ENCODE data around the gene EIF2B1.

GRCh38 chr12:123617144-123617543 is 16.3 kb downstream of the EIF2B1 start:
- TF ChIP-seq CTCF (IDR thresholded peaks at IDR 0.05) (no peak), POLR2A (IDR thresholded peaks at IDR 0.05) (no peak)
